AG04449 (cell line): Measurements from ENCODE around the gene PCCB.

ENCODE experiments used
- CTCF ChIA-PET: fragments of 350-600 bp; formaldehyde crosslinking; extraction: SDS; loops from one replicate; lab custom pipeline; 2021; ENCODE audit warnings: antibody characterized with exemption; lab: Yijun Ruan, JAX
- POLR2A ChIA-PET: fragments of 400-600, 350-600 bp; formaldehyde crosslinking; extraction: SDS; loops from one replicate; lab custom pipeline; 2020; ENCODE audit warnings: antibody characterized with exemption, inconsistent platforms; lab: Yijun Ruan, JAX
- DNase-seq: peaks from one replicate; pipeline ENCODE4 v3.0.0-alpha.2; 2010; ENCODE audit warnings: low read depth, low spot score
- H3K4me3 ChIP-seq: 2 replicates; pipeline ENCODE4 v1.5.1; 2011; ENCODE audit warnings: low read depth, mild to moderate bottlenecking, control low read depth, low read length
- CTCF ChIP-seq: IDR thresholded peaks from one replicate; pipeline ENCODE4 v1.5.1; 2011; ENCODE audit warnings: mild to moderate bottlenecking, moderate library complexity, low read length, control low read depth, inconsistent platforms; ENCODE audit not compliant: insufficient read depth; ENCODE audit errors: missing control alignments

Gene PCCB

GRCh38 chr3:136251511-136251910 lies 1.4 kb downstream of the PCCB start:
- DNase-seq = no peak
- ChIA-PET CTCF (interaction anchor here (0.6 to 4.1 kb wide), 13 partner anchors 8 to 823 kb away, joined by 3 to 21 read pairs (median 3); partner anchors contain the start of genes MSL2 and STAG1), POLR2A (interaction anchor here (1.3 kb wide), 1 partner anchor 55 kb away, joined by 3 read pairs; the partner anchor contains the start of gene MSL2)
- TF ChIP-seq CTCF = no peak
- H3K4me3 ChIP-seq = no peak overlapping the region; the same call in 1 of the 2 replicates

- ChIA-PET CTCF (interaction anchor here (1.0 kb wide), 1 partner anchor 9 kb away, joined by 3 read pairs; no protein-coding TSS in a partner anchor), POLR2A (no interaction called here)
- no peak for TF ChIP-seq CTCF
- no peak for DNase-seq
- no peak overlapping the region for H3K4me3 ChIP-seq
Measured at GRCh38 chr3:136255672-136256406, 5.7 kb downstream of the PCCB start.

- H3K4me3 ChIP-seq = no peak overlapping the region
- POLR2A ChIA-PET = no interaction called here
- TF ChIP-seq CTCF = no peak
- DNase-seq = no peak
- CTCF ChIA-PET = interaction anchor here (3.0 kb wide), 1 partner anchor 9 kb away, joined by 21 read pairs; the partner anchor contains the start of gene PCCB
Measured at GRCh38 chr3:136258199-136258598, 8.1 kb downstream of the PCCB start.

GRCh38 chr3:136261826-136262225 lies 11.7 kb downstream of the PCCB start:
- CTCF ChIA-PET = no interaction called here
- no peak overlapping the region for H3K4me3 ChIP-seq
- POLR2A ChIA-PET = no interaction called here
- TF ChIP-seq CTCF = no peak
- DNase-seq = no peak

GRCh38 chr3:136262559-136262958 lies 12.4 kb downstream of the PCCB start:
- POLR2A ChIA-PET = no interaction called here

More at GRCh38 chr3:136262559-136262958, 12.4 kb downstream of the PCCB start:
- H3K4me3 ChIP-seq = no peak overlapping the region
- CTCF ChIA-PET = no interaction called here
- no peak for TF ChIP-seq CTCF
- no peak for DNase-seq
